ENCODE measurements around the gene IQCE.

GRCh38 chr7:2661602-2662272 is 103.0 kb downstream of the IQCE start:
- TF ChIP-seq CTCF (IDR thresholded peaks at IDR 0.05) (peak; percentile 57), TCF7L2 (IDR thresholded peaks at IDR 0.05; ENCODE audit: low read depth, low read length) (no peak)
